Loucy (cell line): ENCODE data around the gene HBEGF.

Source experiments
- H2AFZ ChIP-seq: fragments of 200-600 bp; sonication (generic); 2 replicates; pipeline ENCODE4 v1.6.0; 2016; ENCODE audit warnings: antibody characterized with exemption, mild to moderate bottlenecking, low read length, moderate library complexity
- H3F3A ChIP-seq: fragments of 200-600 bp; 2 replicates; pipeline ENCODE4 v1.6.0; 2016; ENCODE audit warnings: antibody characterized with exemption, low read depth, mild to moderate bottlenecking
- H3K27me3 ChIP-seq: fragments of 200-600 bp; sonication (generic); 2 replicates; pipeline ENCODE4 v1.6.1; 2014; ENCODE audit warnings: low read length, mild to moderate bottlenecking; ENCODE audit not compliant: insufficient read depth, poor library complexity, severe bottlenecking
- H3K36me3 ChIP-seq: fragments of 200-600 bp; sonication (generic); 2 replicates; pipeline ENCODE4 v1.6.1; 2016; ENCODE audit warnings: low read length; ENCODE audit not compliant: insufficient read depth
- H3K4me1 ChIP-seq: fragments of 200-600 bp; sonication (generic); 2 replicates; pipeline ENCODE4 v1.5.1; 2014; ENCODE audit warnings: low read length, mild to moderate bottlenecking; ENCODE audit not compliant: insufficient read depth, poor library complexity, severe bottlenecking
- H3K4me2 ChIP-seq: fragments of 200-600 bp; sonication (generic); 2 replicates; pipeline ENCODE4 v1.6.0; 2014; ENCODE audit warnings: antibody characterized with exemption, low read length, low read depth, mild to moderate bottlenecking; ENCODE audit not compliant: poor library complexity, severe bottlenecking
- H3K4me3 ChIP-seq: fragments of 200-600 bp; sonication (generic); 2 replicates; pipeline ENCODE4 v1.5.1; 2014; ENCODE audit warnings: low read length, mild to moderate bottlenecking, mixed read lengths; ENCODE audit not compliant: poor library complexity, severe bottlenecking
- H3K79me2 ChIP-seq: fragments of 200-600 bp; sonication (generic); 2 replicates; pipeline ENCODE4 v1.6.1; 2014; ENCODE audit warnings: low read length; ENCODE audit not compliant: insufficient read depth
- H3K9ac ChIP-seq: fragments of 200-600 bp; sonication (generic); 2 replicates; pipeline ENCODE4 v1.6.0; 2014; ENCODE audit warnings: mild to moderate bottlenecking, low read depth, low read length, moderate library complexity; ENCODE audit not compliant: poor library complexity, severe bottlenecking
- H3K9me2 ChIP-seq: fragments of 200-600 bp; sonication (generic); replicated peaks from 2 replicates; pipeline ENCODE4 v1.6.1; 2016; ENCODE audit warnings: low read depth, low read length, mixed read lengths
- H3K9me3 ChIP-seq: fragments of 200-600 bp; sonication (generic); 2 replicates; pipeline ENCODE4 v1.6.1; 2014; ENCODE audit warnings: mild to moderate bottlenecking, antibody characterized with exemption, low read length, low read depth; ENCODE audit not compliant: insufficient read depth
- H4K20me1 ChIP-seq: fragments of 200-600 bp; sonication (generic); 2 replicates; pipeline ENCODE4 v1.6.0; 2014; ENCODE audit warnings: antibody characterized with exemption, low read length, mild to moderate bottlenecking; ENCODE audit not compliant: insufficient read depth, poor library complexity, severe bottlenecking
- EZH2phosphoT487 ChIP-seq: fragments of 200-600 bp; IDR thresholded peaks from 2 replicates; pipeline ENCODE4 v1.6.1; 2018; ENCODE audit warnings: antibody characterized with exemption, mild to moderate bottlenecking, moderate library complexity, borderline replicate concordance
- TF ChIP-seq, protein P1 (sequence below): fragments of 200-600 bp; sonication (generic); conservative IDR thresholded peaks from 2 replicates; pipeline ENCODE4 v1.5.1; 2014; ENCODE audit warnings: mild to moderate bottlenecking, antibody characterized with exemption, low read length

The HBEGF gene

GRCh38 chr5:140301136-140301535 is 45.3 kb downstream of the HBEGF start:
- H3K4me3 ChIP-seq = peak overlapping the region; percentile 78
- TF ChIP-seq, protein P1, sequence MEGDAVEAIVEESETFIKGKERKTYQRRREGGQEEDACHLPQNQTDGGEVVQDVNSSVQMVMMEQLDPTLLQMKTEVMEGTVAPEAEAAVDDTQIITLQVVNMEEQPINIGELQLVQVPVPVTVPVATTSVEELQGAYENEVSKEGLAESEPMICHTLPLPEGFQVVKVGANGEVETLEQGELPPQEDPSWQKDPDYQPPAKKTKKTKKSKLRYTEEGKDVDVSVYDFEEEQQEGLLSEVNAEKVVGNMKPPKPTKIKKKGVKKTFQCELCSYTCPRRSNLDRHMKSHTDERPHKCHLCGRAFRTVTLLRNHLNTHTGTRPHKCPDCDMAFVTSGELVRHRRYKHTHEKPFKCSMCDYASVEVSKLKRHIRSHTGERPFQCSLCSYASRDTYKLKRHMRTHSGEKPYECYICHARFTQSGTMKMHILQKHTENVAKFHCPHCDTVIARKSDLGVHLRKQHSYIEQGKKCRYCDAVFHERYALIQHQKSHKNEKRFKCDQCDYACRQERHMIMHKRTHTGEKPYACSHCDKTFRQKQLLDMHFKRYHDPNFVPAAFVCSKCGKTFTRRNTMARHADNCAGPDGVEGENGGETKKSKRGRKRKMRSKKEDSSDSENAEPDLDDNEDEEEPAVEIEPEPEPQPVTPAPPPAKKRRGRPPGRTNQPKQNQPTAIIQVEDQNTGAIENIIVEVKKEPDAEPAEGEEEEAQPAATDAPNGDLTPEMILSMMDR = no peak
- TF ChIP-seq EZH2phosphoT487 = no peak
- H4K20me1 ChIP-seq = peaks cover 15% of the 10 kb centered on the region
- no peaks in the 10 kb centered on the region for H3K36me3 ChIP-seq
- peak overlapping the region; percentile 90 for H3K9ac ChIP-seq
- no peaks in the 10 kb centered on the region for H3K9me3 ChIP-seq
- H2AFZ ChIP-seq = no peak overlapping the region
- H3K4me1 ChIP-seq = peaks cover 37% of the 10 kb centered on the region
- peaks cover 49% of the 10 kb centered on the region for H3K79me2 ChIP-seq
- H3K4me2 ChIP-seq = peak overlapping the region; percentile 69
- H3K9me2 ChIP-seq = no peaks in the 10 kb centered on the region
- no peaks in the 10 kb centered on the region for H3F3A ChIP-seq
- no peaks in the 10 kb centered on the region for H3K27me3 ChIP-seq

DNA sequence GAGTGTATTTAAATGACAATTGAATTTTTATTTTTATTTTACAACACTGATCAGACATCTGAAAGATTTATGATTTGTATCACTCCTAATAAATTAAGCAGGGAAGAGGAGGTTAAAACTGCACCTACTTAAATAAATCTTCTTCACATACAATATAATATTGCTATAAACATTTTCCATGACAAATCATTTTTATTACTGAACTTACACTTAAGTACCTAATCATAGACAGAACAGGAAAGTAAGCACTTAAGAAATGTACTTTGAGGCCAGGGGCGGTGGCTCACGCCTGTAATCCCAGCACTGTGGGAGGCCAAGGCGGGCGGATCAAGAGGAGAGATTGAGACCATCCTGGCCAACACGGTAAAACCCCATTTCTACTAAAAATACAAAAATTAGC is 47.3 kb downstream of the HBEGF start:
- H3K79me2 ChIP-seq = peaks cover 68% of the 10 kb centered on the region
- TF ChIP-seq, protein P1 = no peak
- no peak for TF ChIP-seq EZH2phosphoT487
- no peak overlapping the region for H3K4me3 ChIP-seq

DNA sequence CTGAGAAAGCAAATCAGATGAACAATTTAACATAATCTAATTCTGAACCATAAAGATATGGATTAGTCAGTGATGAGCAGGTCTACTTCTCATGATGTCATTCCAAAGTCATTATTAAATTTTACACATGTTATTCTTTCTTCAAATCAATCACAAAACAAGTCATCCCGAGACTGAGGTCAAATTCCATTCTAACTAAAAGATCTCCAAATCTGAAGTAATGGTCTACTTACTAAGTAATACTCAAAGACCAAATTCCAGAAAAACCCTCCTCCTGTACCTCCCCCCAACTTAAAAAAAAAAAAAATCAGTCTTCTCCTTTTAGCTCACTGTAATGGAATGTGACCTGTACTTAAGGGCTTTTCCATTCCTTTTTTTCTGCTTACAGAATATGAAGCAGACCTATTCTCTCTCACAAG is 48.2 kb downstream of the HBEGF start:
- H3K9ac ChIP-seq = no peak overlapping the region
- H3F3A ChIP-seq = no peaks in the 10 kb centered on the region
- peaks cover 30% of the 10 kb centered on the region for H4K20me1 ChIP-seq
- TF ChIP-seq, protein P1 = no peak
- TF ChIP-seq EZH2phosphoT487 = no peak
- no peaks in the 10 kb centered on the region for H3K9me2 ChIP-seq
- H3K4me2 ChIP-seq = peak overlapping the region; percentile 68
- peaks cover 77% of the 10 kb centered on the region for H3K79me2 ChIP-seq
- peaks cover 51% of the 10 kb centered on the region for H3K4me1 ChIP-seq
- no peaks in the 10 kb centered on the region for H3K27me3 ChIP-seq
- no peaks in the 10 kb centered on the region for H3K9me3 ChIP-seq
- peak overlapping the region; percentile 56 for H3K4me3 ChIP-seq
- no peak overlapping the region for H2AFZ ChIP-seq
- H3K36me3 ChIP-seq = no peaks in the 10 kb centered on the region

More for the DNA sequence above, 47.3 kb downstream of the HBEGF start:
- Histone ChIP-seq H3K36me3 (no peaks in the 10 kb centered on the region), H3K4me2 (no peak overlapping the region), H3F3A (no peaks in the 10 kb centered on the region), H3K27me3 (no peaks in the 10 kb centered on the region), H3K4me1 (peaks cover 50% of the 10 kb centered on the region), H2AFZ (no peak overlapping the region), H3K9ac (no peak overlapping the region), H4K20me1 (peaks cover 24% of the 10 kb centered on the region), H3K9me2 (no peaks in the 10 kb centered on the region), H3K9me3 (no peaks in the 10 kb centered on the region)
